PC-9 (cell line): ENCODE data around the gene BCL2L15. TPM values are rescaled to one million over a fixed set of nuclear protein-coding genes. Genes with fewer than 3 reads are reported as not detected.
A peak's percentile ranks its signal among the peaks of the same experiment; 100 is the strongest.

Experiments used
- BruUV-seq: library from RNA; stranded (reverse); fragments of 400-500 nt; replicated peaks from 2 replicates; lab custom pipeline; 2021; lab: Mats Ljungman, UMichigan
- CTCF ChIA-PET: fragments of 300-600 bp; sonication (Branson Sonifier 250); formaldehyde crosslinking; loops from one replicate; lab custom pipeline; 2022; ENCODE audit warnings: antibody characterized with exemption; lab: Charles Lee
- POLR2A ChIA-PET: fragments of 300-600 bp; sonication (Branson Sonifier 250); formaldehyde crosslinking; loops from one replicate; lab custom pipeline; 2022; ENCODE audit warnings: antibody characterized with exemption; ENCODE audit not compliant: unreplicated experiment; lab: Charles Lee
- DNase-seq, 2 experiments: peaks; one replicate each; pipeline versions ENCODE4 v3.0.0 to v3.0.0-alpha.2; 2015 to 2022; ENCODE audit warnings: mixed read lengths in 1 of 2
- H2AFZ ChIP-seq: fragments of 200-600 bp; sonication (generic); 2 replicates; pipeline ENCODE4 v1.8.1; 2017; ENCODE audit warnings: antibody characterized with exemption
- H3F3A ChIP-seq: fragments of 200-600 bp; sonication (generic); 2 replicates; pipeline ENCODE4 v1.8.1; 2017; ENCODE audit warnings: antibody characterized with exemption, mild to moderate bottlenecking, low read depth; ENCODE audit not compliant: insufficient read depth
- H3K27ac ChIP-seq: fragments of 200-600 bp; sonication (generic); 2 replicates; pipeline ENCODE4 v1.6.1; 2016; ENCODE audit warnings: mixed run types
- H3K27me3 ChIP-seq: fragments of 200-600 bp; sonication (generic); 2 replicates; pipeline ENCODE4 v1.6.1; 2016; ENCODE audit warnings: low read depth, mixed run types; ENCODE audit not compliant: insufficient read depth
- H3K36me3 ChIP-seq: fragments of 200-600 bp; sonication (generic); 2 replicates; pipeline ENCODE4 v1.6.1; 2016; ENCODE audit warnings: low read depth, mixed run types
- H3K4me1 ChIP-seq: fragments of 200-600 bp; sonication (generic); replicated peaks from 2 replicates; pipeline ENCODE4 v1.6.1; 2016; ENCODE audit warnings: mixed run types; ENCODE audit not compliant: insufficient read depth
- H3K4me2 ChIP-seq: fragments of 200-600 bp; sonication (generic); 2 replicates; pipeline ENCODE4 v1.6.1; 2017; ENCODE audit warnings: mixed run types
- H3K4me3 ChIP-seq: fragments of 200-600 bp; sonication (generic); 2 replicates; pipeline ENCODE4 v1.6.1; 2016; ENCODE audit warnings: mixed run types
- H3K79me2 ChIP-seq: fragments of 200-600 bp; sonication (generic); 2 replicates; pipeline ENCODE4 v1.6.1; 2017; ENCODE audit warnings: low read depth, mixed run types
- H3K9me2 ChIP-seq: fragments of 200-600 bp; sonication (generic); 2 replicates; pipeline ENCODE4 v1.8.1; 2017; ENCODE audit warnings: mild to moderate bottlenecking; ENCODE audit not compliant: insufficient read depth
- H3K9me3 ChIP-seq: fragments of 200-600 bp; sonication (generic); 2 replicates; pipeline ENCODE4 v1.8.1; 2016; ENCODE audit warnings: low read depth; ENCODE audit not compliant: insufficient read depth
- H4K20me1 ChIP-seq: fragments of 200-600 bp; sonication (generic); 2 replicates; pipeline ENCODE4 v1.8.1; 2017; ENCODE audit not compliant: insufficient read depth
- EZH2 ChIP-seq: fragments of 200-600 bp; sonication (generic); IDR thresholded peaks from 2 replicates; pipeline ENCODE4 v1.8.0; 2017; ENCODE audit warnings: antibody characterized with exemption, low read depth
- intact Hi-C: fragments of 100-400 bp; cut with micrococcal nuclease; formaldehyde crosslinking; loops from one replicate; pipeline ENCODE4 v1.10.0; 2022; ENCODE audit not compliant: unreplicated experiment
- total RNA-seq: library from RNA; stranded (reverse); gene quantifications from 2 replicates; pipeline ENCODE4 v1.2.3, GENCODE V29; 2021
- TF ChIP-seq, protein P1 (sequence below): fragments of 200-600 bp; sonication (generic); conservative IDR thresholded peaks from 2 replicates; pipeline ENCODE4 v1.6.1; 2017; ENCODE audit warnings: mixed run types, antibody characterized with exemption, mild to moderate bottlenecking, moderate library complexity

Gene BCL2L15
- total RNA-seq, 1 experiment from 2014 or later = 0.15 TPM

DNA sequence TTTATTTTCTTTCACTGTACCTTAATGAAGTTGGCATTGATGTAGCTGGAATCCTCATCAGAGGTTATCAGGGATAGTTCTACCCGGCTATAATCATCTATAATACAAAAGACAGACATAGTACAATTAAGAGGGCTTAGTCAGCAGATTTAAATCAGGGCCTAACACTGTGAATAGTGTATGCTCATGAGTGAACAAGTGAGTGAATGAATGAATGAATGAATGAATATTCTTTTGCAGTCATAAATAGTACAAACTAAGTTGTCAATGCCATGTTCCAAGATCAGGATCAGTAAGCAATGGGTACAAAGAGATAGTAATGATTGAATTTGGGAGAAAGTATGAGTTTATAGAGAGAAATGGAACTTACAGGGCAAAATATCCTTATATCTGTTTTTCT is 28.4 kb downstream of the BCL2L15 start:
- H3K4me2 ChIP-seq = no peak overlapping the region
- H3K27me3 ChIP-seq = no peaks in the 10 kb centered on the region
- no peak for TF ChIP-seq EZH2
- TF ChIP-seq, protein P1, sequence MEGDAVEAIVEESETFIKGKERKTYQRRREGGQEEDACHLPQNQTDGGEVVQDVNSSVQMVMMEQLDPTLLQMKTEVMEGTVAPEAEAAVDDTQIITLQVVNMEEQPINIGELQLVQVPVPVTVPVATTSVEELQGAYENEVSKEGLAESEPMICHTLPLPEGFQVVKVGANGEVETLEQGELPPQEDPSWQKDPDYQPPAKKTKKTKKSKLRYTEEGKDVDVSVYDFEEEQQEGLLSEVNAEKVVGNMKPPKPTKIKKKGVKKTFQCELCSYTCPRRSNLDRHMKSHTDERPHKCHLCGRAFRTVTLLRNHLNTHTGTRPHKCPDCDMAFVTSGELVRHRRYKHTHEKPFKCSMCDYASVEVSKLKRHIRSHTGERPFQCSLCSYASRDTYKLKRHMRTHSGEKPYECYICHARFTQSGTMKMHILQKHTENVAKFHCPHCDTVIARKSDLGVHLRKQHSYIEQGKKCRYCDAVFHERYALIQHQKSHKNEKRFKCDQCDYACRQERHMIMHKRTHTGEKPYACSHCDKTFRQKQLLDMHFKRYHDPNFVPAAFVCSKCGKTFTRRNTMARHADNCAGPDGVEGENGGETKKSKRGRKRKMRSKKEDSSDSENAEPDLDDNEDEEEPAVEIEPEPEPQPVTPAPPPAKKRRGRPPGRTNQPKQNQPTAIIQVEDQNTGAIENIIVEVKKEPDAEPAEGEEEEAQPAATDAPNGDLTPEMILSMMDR = no peak
- H3K4me3 ChIP-seq = no peak overlapping the region
- H3K27ac ChIP-seq = no peak overlapping the region
- no peak for DNase-seq
- ChIA-PET POLR2A (interaction anchor here (0.6 kb wide), 1 partner anchor 9 kb away, joined by 6 read pairs; no protein-coding TSS in a partner anchor), CTCF (no interaction called here)
- no peaks in the 10 kb centered on the region for H3K79me2 ChIP-seq
- no peaks in the 10 kb centered on the region for H3K9me3 ChIP-seq
- intact Hi-C loops = no loop called here
- no peaks in the 10 kb centered on the region for H3F3A ChIP-seq
- H3K4me1 ChIP-seq = no peaks in the 10 kb centered on the region
- H2AFZ ChIP-seq = no peak overlapping the region
- no peaks in the 10 kb centered on the region for H3K36me3 ChIP-seq
- H3K9me2 ChIP-seq = no peaks in the 10 kb centered on the region
- BruUV-seq = no TSS peak
- H4K20me1 ChIP-seq = no peaks in the 10 kb centered on the region

DNA sequence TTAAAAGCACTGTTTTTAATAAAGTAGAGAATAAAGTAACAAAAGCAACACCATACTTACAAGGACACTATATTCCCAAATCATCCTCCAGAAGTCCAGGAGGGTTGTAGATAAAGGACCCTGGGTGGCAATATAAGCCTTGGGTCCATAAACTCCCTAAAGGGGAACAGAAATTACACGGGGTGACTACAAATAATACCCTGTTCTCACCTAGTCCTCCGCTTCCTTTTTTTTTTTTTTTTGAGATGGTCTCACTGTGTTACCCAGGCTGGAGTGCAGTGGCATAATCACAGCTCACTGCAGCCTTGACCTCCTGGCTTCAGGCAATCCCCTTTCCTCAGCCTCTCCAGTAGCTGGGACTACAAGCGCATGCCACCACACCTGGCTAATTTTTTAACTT is 29.0 kb downstream of the BCL2L15 start:
- Histone ChIP-seq H3K4me1 (no peaks in the 10 kb centered on the region), H2AFZ (no peak overlapping the region; the same call in 1 of the 2 replicates), H3K9me2 (no peaks in the 10 kb centered on the region), H4K20me1 (no peaks in the 10 kb centered on the region), H3K4me2 (no peak overlapping the region), H3K79me2 (no peaks in the 10 kb centered on the region), H3F3A (no peaks in the 10 kb centered on the region), H3K27ac (no peak overlapping the region), H3K4me3 (no peak overlapping the region), H3K36me3 (no peaks in the 10 kb centered on the region), H3K27me3 (no peaks in the 10 kb centered on the region), H3K9me3 (no peaks in the 10 kb centered on the region)
- CTCF ChIA-PET = no interaction called here
- BruUV-seq = no TSS peak
- DNase-seq = no peak
- POLR2A ChIA-PET = no interaction called here
- intact Hi-C loops = no loop called here
- no peak for TF ChIP-seq EZH2
- TF ChIP-seq, protein P1 = no peak

GRCh38 chr1:113857776-113858175 is 29.6 kb downstream of the BCL2L15 start:
- Histone ChIP-seq H3F3A (no peaks in the 10 kb centered on the region), H4K20me1 (no peaks in the 10 kb centered on the region), H2AFZ (0 out of 2 replicates have a peak overlapping the region, but pooled peaks have one; percentile 7), H3K79me2 (no peaks in the 10 kb centered on the region), H3K4me3 (no peak overlapping the region), H3K9me3 (no peaks in the 10 kb centered on the region), H3K4me2 (no peak overlapping the region), H3K36me3 (no peaks in the 10 kb centered on the region), H3K27ac (no peak overlapping the region), H3K27me3 (no peaks in the 10 kb centered on the region), H3K4me1 (no peaks in the 10 kb centered on the region), H3K9me2 (no peaks in the 10 kb centered on the region)
- POLR2A ChIA-PET = no interaction called here
- no TSS peak for BruUV-seq
- CTCF ChIA-PET = no interaction called here
- intact Hi-C loops = no loop called here
- no peak for TF ChIP-seq EZH2
- TF ChIP-seq, protein P1 = no peak
- no peak for DNase-seq
